ENCODE data around the gene LGALS7. TPM values are rescaled to one million over a fixed set of nuclear protein-coding genes. Genes with fewer than 3 reads are reported as not detected.
A peak's percentile ranks its signal among the peaks of the same experiment; 100 is the strongest.

LGALS7 gene
- total and polyA plus RNA-seq, 2 of the 8 experiments (the other 6 are each of a cell fraction or from before 2014, with no cell fraction given) = 0.32 TPM; not detected in 1

GRCh38 chr19:38812009-38812840 lies 38.9 kb upstream of the LGALS7 start:
- H2BK120ac ChIP-seq (replicated peaks; ENCODE audit: low read depth, low read length) = no peak overlapping the region
- ChIA-PET CTCF (ENCODE audit: partially characterized antibody) (interaction anchor here (1.2 kb wide), 1 partner anchor 34 kb away, joined by 3 read pairs; no protein-coding TSS in a partner anchor), POLR2A (ENCODE audit: partially characterized antibody) (interaction anchor here (0.7 to 1.3 kb wide), 4 partner anchors 8 to 29 kb away, joined by 3 to 6 read pairs (median 4); no protein-coding TSS in a partner anchor)
- FAIRE-seq (no peak), DNase-seq (ENCODE audit: low read depth in 1 of 2, low spot score in 2 of 2) (no peak)
- H3K27me3 ChIP-seq (replicated peaks in 1 of 4; ENCODE audit: control insufficient read depth in 3 of 4, extremely low read depth in 1 of 4, insufficient read depth in 3 of 4, low read length in 3 of 4) = no peaks in the 10 kb centered on the region
- no peak overlapping the region for H3K14ac ChIP-seq (ENCODE audit: insufficient read length)
- H4K20me1 ChIP-seq (replicated peaks in 1 of 2; ENCODE audit: control insufficient read depth in 1 of 2, insufficient read depth in 2 of 2, low read length in 2 of 2) = peaks cover under 1 to 2% of the 10 kb centered on the region in 2 experiments
- no peaks in the 10 kb centered on the region for H3K4me1 ChIP-seq (replicated peaks in 1 of 4; ENCODE audit: control insufficient read depth in 3 of 4, insufficient read depth in 4 of 4, low read length in 3 of 4)
- no peak overlapping the region for H2AK5ac ChIP-seq (ENCODE audit: low read depth, low read length)
- no peak overlapping the region for H3K23ac ChIP-seq (ENCODE audit: insufficient read length)
- peaks cover 0 to 17% (median 9%) of the 10 kb centered on the region in 4 experiments; a peak in 5 of 8 replicates for H3K36me3 ChIP-seq (ENCODE audit: control insufficient read depth in 2 of 4, insufficient read depth in 4 of 4, low read length in 3 of 4)
- H3K23me2 ChIP-seq (ENCODE audit: low read depth, low read length) = no peaks in the 10 kb centered on the region
- H4K91ac ChIP-seq (replicated peaks; ENCODE audit: insufficient read length, low read length) = no peak overlapping the region
- no peak overlapping the region for H2BK15ac ChIP-seq (ENCODE audit: low read length)
- no peak overlapping the region for H3K4me2 ChIP-seq (ENCODE audit: insufficient read depth in 1 of 2, low read depth in 2 of 2, low read length in 2 of 2)
- no peak overlapping the region for H3K18ac ChIP-seq (ENCODE audit: extremely low read depth, low read length)
- no peak overlapping the region for H3K9ac ChIP-seq (replicated peaks in 1 of 4; ENCODE audit: extremely low read depth in 1 of 4, low read depth in 3 of 4, low read length in 3 of 4)
- H4K5ac ChIP-seq (ENCODE audit: insufficient read length, low read depth, low read length) = no peak overlapping the region
- no peak overlapping the region for H3K4ac ChIP-seq (replicated peaks; ENCODE audit: insufficient read length, low read depth, low read length)
- H2BK20ac ChIP-seq (ENCODE audit: low read length) = no peak overlapping the region
- 92% methylated on average over 18 of the region's 18 CpGs; no CpG with 5 or more reads in 1 of the 2 experiments for WGBS, 2 experiments (ENCODE audit: extremely low coverage in 1 of 2, insufficient coverage in 1 of 2, insufficient read length in 1 of 2, insufficient replicate concordance in 2 of 2, low coverage in 1 of 2, low lambda C conversion rate in 2 of 2, missing lambda C conversion rate in 1 of 2)
- no peak overlapping the region for H2BK12ac ChIP-seq (ENCODE audit: low read depth, low read length)
- H2AFZ ChIP-seq (ENCODE audit: low read length) = no peak overlapping the region
- no peak overlapping the region for H3K56ac ChIP-seq (replicated peaks; ENCODE audit: insufficient read length, low read depth, low read length)
- no peak overlapping the region for H2BK5ac ChIP-seq (ENCODE audit: low read depth, low read length)
- no peaks in the 10 kb centered on the region for H3K79me2 ChIP-seq (ENCODE audit: control insufficient read depth in 1 of 2, insufficient read depth in 2 of 2, low read length in 2 of 2)
- H4K8ac ChIP-seq (ENCODE audit: extremely low read depth, insufficient read depth, low read length) = peak overlapping the region; percentile 80; the same call in 1 of the 2 replicates
- no peaks in the 10 kb centered on the region for H3K9me3 ChIP-seq (ENCODE audit: insufficient read depth in 2 of 2, low read depth in 1 of 2, low read length in 1 of 2)
- H3K4me3 ChIP-seq (ENCODE audit: extremely low read depth in 1 of 4, insufficient read depth in 2 of 4, low read depth in 3 of 4, low read length in 4 of 4) = no peak overlapping the region
- H3K27ac ChIP-seq (ENCODE audit: low read depth, low read length) = no peak overlapping the region
- no peaks in the 10 kb centered on the region for H3K79me1 ChIP-seq (ENCODE audit: low read depth, low read length)
- TF ChIP-seq CHD2 (IDR thresholded peaks at IDR 0.05; ENCODE audit: low read length) (no peak), SAP30 (IDR thresholded peaks at IDR 0.05; ENCODE audit: insufficient read depth, insufficient replicate concordance, low read length) (no peak), YY1 (IDR thresholded peaks at IDR 0.05; ENCODE audit: low read depth, low read length) (no peak), SP1 (IDR thresholded peaks at IDR 0.05; ENCODE audit: low read depth, low read length) (no peak), GTF2F1 (IDR thresholded peaks at IDR 0.05; ENCODE audit: borderline replicate concordance, low read depth, low read length) (no peak), EP300 (IDR thresholded peaks at IDR 0.05; ENCODE audit: borderline replicate concordance in 1 of 2, low read depth in 2 of 2, low read length in 2 of 2) (no peak)

All from H1 (cell line).